Fibroblast of upper back skin (primary cell): ENCODE data around the gene LRTM1.

Experiments
- DNase-seq: peaks from one replicate; pipeline ENCODE4 v3.0.0-alpha.2; 2013

The LRTM1 gene

GRCh38 chr3:54928046-54928770 lies at the start of gene LRTM1:
Gene LRTM1, minus strand, starts transcription at chr3:54928059. Its CDS starts 148 bp downstream, at chr3:54927911.
- DNase-seq = no peak

GRCh38 chr3:54977439-54977838 lies 49.6 kb upstream of the LRTM1 start:
- DNase-seq = no peak

DNA sequence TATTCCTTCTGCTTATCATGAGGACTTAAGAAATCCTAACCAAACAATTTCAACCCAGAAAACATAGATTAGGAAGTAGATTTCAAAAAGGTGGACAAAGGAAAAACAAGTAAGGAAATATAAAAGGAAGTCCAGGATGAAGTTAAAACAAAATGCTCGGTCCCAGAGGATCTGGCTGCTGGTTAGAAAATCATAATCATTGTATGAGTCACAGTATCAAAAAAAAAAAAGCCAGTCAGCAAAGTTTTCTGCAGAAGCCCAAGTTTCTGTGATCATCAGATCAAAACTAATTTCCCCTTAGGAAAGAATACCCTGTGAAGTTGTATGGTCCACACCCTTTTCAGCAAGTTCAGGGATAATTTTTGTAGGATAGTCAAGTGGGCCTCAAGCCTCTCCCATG lies 43.0 kb upstream of the LRTM1 start:
- peak; percentile 55 for DNase-seq

DNA sequence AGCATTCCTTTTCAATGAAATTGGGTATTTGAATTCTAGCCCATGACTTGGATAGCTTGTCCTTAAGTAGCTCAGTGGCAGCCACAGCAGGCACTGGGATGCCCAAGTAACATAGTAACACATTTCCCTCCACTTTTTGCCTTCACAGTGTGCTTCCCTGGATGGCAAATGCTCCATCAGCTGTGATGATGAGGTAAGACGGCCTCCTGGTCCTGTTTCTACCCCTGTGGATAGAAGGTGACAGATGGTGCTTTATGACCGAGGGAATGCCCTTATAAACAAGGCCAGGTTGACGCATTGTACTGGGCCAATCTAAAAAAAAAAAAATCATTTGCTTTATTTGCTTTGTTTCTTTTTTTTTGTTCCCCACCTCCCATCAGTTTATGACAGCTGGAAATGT lies 41.8 kb upstream of the LRTM1 start:
- no peak for DNase-seq

GRCh38 chr3:54968546-54969172 lies 40.8 kb upstream of the LRTM1 start:
- peak; percentile 69 for DNase-seq

GRCh38 chr3:54967731-54968161 lies 39.9 kb upstream of the LRTM1 start:
- DNase-seq = peak; percentile 88

DNA sequence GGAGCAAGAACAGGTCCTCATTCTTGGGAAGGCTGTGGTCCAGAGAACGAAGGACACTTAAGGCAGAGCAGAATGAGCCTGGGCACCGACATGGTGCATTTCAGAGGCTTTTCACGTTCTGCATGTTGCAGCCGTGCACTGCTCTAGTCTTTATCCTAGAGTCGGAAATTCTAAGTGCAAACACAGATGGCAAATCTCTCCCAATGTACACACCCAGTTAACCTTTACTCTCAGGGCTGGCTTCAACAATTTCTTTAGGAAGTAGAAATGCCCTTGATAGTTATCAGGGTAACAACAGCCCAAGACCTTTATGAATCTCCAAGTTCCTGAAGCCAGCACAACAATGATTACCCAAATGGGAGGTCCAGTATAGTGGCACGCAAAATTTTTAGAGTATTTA lies 39.1 kb upstream of the LRTM1 start:
- no peak for DNase-seq

- DNase-seq = peak; percentile 97
Measured at GRCh38 chr3:54965746-54966145, 37.9 kb upstream of the LRTM1 start.

GRCh38 chr3:54964081-54964480 lies 36.2 kb upstream of the LRTM1 start:
- DNase-seq = no peak

DNA sequence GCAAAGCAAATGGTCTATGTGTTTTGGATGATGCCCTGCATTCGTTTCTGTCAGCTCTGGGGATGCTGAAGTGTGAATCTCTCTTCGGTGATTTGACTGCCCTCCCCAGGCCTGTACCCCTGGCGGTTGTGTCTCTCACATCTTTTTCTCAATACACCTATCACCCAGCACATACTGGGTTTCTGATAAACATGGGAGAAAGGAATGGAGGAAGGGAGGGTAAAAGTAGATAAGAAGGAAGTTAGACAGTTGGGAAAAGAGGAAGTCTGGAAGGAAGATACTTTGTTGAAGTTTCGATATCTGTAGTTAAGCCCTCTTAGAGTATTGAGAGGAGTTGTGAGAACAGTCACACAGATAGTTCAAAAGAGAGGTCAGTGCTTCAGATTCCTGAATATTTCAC lies 35.8 kb upstream of the LRTM1 start:
- no peak for DNase-seq

DNA sequence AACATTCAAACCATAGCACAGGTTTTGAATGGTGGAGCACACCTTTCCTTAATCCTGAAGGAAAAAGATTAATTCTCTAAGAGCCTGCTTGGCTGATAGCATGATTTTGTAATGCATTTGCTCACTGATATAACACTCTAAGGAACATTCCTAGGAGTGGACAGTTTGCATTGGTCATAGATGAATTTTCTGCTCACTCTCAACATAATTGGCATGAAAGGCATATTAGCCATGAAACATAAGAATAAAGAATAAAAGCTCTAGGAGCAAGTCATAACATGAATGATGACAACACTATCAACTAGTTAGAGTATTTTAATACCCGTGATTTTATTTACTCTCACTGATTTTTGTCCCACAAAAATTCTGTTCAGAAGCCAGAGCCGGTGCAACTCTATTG lies 34.3 kb upstream of the LRTM1 start:
- DNase-seq = no peak

- peak; percentile 79 for DNase-seq
Measured at GRCh38 chr3:54960701-54961100, 32.8 kb upstream of the LRTM1 start.

GRCh38 chr3:54960082-54960481 lies 32.2 kb upstream of the LRTM1 start:
- peak; percentile 91 for DNase-seq

DNA sequence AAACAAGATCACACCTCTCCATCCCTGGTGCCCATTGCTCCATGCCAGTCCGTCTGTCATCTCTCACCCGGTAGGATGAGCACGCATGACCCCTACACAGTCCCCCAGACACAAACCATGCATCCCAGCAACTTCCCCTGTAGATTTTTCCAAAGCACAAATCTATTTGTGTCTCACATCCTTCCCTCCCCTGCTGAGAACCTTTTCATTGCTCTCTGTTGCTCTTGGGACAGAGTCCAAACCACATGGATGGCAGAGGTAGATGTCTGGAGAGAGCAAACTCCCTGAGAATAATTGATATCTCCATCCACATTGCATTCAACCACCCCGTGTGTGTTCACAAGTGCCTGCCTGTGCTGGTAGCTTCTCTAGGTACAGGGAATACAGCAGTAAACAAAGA lies 29.9 kb upstream of the LRTM1 start:
- peak; percentile 84 for DNase-seq

- DNase-seq = no peak
Measured at GRCh38 chr3:54955941-54956340, 28.1 kb upstream of the LRTM1 start.

DNA sequence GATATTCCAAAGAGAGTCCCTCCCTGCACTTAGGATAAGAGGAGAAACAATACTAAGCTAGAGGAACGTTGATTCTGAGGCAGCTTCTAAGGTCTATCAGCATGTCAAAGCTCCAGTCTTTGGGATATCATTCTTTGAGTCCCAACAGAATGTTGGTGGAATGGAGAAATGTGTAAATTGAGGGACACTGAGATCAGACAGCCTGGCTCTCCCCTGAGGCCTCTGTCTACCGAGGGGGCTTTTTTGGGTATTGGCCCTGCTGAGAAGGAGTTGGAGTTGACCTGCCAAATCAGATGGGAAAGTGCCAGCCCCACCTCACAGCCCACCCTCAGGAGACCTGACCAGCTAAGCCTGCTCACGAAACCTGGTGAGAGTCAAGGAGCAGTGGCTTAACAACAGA lies 27.6 kb upstream of the LRTM1 start:
- DNase-seq = no peak

DNA sequence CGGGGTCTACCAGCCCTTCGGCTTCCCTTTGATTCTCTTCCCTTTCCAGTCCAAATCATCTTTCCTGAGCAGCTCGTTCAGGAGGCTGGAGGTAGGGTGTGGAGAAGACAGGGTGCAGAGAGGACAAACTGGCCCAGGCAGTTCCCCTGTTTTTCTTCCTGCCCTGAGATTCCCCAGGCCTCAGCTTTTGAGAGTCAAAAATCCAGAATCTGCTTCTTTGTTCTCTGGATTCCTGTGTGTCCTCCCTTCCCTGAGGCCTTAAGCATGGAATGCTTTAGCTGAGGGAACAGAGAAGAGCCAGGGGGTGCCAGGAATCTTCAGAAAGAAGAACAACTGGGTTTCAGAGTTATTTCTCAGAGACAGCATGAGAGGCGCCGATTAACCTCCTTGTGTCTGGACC lies 26.7 kb upstream of the LRTM1 start:
- DNase-seq = peak; percentile 46

- DNase-seq = peak; percentile 92
Measured at GRCh38 chr3:54954022-54954421, 26.2 kb upstream of the LRTM1 start.

DNA sequence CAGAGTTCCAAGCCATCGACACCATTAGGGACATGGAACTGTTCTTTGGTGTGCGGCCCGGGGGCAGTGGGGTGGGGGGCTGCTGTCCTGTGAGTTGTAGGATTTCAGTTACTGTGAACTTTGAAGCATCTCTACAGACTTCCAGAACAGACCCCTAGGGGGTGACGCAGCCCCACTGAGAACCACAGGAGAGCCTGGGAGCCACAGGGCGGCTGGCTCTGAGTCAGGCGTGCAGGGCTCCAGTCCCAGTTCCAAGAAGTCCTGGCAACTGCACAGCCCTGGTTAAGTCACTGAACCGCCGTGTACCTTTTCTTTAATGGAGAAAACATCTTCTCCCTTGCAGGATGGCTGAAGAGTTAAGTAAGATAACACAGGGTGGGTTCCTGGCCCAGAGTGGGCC lies 23.5 kb upstream of the LRTM1 start:
- peak; percentile 94 for DNase-seq

- no peak for DNase-seq
Measured at GRCh38 chr3:54950391-54951003, 22.6 kb upstream of the LRTM1 start.

- no peak for DNase-seq
Measured at GRCh38 chr3:54949491-54950044, 21.7 kb upstream of the LRTM1 start.

GRCh38 chr3:54941690-54942362 lies 14.0 kb upstream of the LRTM1 start:
- DNase-seq = no peak

- DNase-seq = no peak
Measured at GRCh38 chr3:54940971-54941370, 13.1 kb upstream of the LRTM1 start.
